OCI-LY7 (cell line): ENCODE results near the gene CER1.

Experiments
- EZH2phosphoT487 ChIP-seq: fragments of 200-600 bp; sonication (generic); IDR thresholded peaks from 2 replicates; pipeline ENCODE4 v1.6.1; 2018; ENCODE audit warnings: low read depth, borderline replicate concordance, mild to moderate bottlenecking, mixed run types, antibody characterized with exemption, low read length, moderate library complexity, mixed read lengths
- TF ChIP-seq, protein P1 (sequence below): fragments of 200-600 bp; sonication (generic); conservative IDR thresholded peaks from 2 replicates; pipeline ENCODE4 v1.5.1; 2014; ENCODE audit warnings: mild to moderate bottlenecking, antibody characterized with exemption, low read length, moderate library complexity, mixed read lengths

DNA sequence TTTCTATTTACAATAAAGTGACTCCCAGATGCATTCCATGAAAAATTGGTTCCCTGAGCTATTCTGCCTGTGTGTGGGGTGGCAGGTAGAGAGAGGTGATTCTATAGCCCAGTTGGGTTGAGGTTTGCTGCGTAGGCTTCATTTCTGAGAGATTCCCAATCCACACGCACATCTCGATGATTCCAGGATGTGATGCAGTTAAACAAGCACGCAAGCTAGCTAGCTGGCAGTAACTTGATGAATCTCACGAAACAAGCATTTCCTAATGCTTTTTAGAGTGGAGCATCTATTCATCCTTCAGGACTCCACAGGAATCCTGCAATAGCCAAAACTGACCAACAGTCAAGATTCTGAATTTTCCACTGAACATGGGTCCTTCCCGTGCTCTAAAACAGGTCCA, 43.8 kb upstream of the CER1 start:
- no peak for TF ChIP-seq EZH2phosphoT487
- TF ChIP-seq, protein P1, sequence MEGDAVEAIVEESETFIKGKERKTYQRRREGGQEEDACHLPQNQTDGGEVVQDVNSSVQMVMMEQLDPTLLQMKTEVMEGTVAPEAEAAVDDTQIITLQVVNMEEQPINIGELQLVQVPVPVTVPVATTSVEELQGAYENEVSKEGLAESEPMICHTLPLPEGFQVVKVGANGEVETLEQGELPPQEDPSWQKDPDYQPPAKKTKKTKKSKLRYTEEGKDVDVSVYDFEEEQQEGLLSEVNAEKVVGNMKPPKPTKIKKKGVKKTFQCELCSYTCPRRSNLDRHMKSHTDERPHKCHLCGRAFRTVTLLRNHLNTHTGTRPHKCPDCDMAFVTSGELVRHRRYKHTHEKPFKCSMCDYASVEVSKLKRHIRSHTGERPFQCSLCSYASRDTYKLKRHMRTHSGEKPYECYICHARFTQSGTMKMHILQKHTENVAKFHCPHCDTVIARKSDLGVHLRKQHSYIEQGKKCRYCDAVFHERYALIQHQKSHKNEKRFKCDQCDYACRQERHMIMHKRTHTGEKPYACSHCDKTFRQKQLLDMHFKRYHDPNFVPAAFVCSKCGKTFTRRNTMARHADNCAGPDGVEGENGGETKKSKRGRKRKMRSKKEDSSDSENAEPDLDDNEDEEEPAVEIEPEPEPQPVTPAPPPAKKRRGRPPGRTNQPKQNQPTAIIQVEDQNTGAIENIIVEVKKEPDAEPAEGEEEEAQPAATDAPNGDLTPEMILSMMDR = no peak
